DOHH2 (cell line): ENCODE data around the gene KLHL9.

Experiments
- H3F3A ChIP-seq: fragments of 200-600 bp; sonication (generic), shearing (Covaris generic); 2 replicates; pipeline ENCODE4 v1.6.0; 2016; ENCODE audit warnings: antibody characterized with exemption, mild to moderate bottlenecking; ENCODE audit not compliant: control insufficient read depth, insufficient read depth
- H3K27ac ChIP-seq: fragments of 200-600 bp; sonication (generic); 2 replicates; pipeline ENCODE4 v1.5.1; 2014; ENCODE audit warnings: low read depth, mild to moderate bottlenecking, low read length, moderate library complexity
- H3K27me3 ChIP-seq: fragments of 200-600 bp; sonication (generic); 2 replicates; pipeline ENCODE4 v1.6.1; 2014; ENCODE audit warnings: mild to moderate bottlenecking, low read length, mixed read lengths; ENCODE audit not compliant: control insufficient read depth
- H3K36me3 ChIP-seq: fragments of 200-600 bp; sonication (generic); 2 replicates; pipeline ENCODE4 v1.6.1; 2014; ENCODE audit warnings: mild to moderate bottlenecking, low read length, moderate library complexity, mixed read lengths; ENCODE audit not compliant: control insufficient read depth
- H3K4me1 ChIP-seq: fragments of 200-600 bp; sonication (generic); 2 replicates; pipeline ENCODE4 v1.6.1; 2014; ENCODE audit warnings: mild to moderate bottlenecking, low read length, mixed read lengths; ENCODE audit not compliant: control insufficient read depth
- H3K4me2 ChIP-seq: fragments of 200-600 bp; sonication (generic); 2 replicates; pipeline ENCODE4 v1.6.0; 2014; ENCODE audit warnings: mild to moderate bottlenecking, low read length, moderate library complexity
- H3K4me3 ChIP-seq: fragments of 200-600 bp; sonication (generic); 2 replicates; pipeline ENCODE4 v1.5.1; 2014; ENCODE audit warnings: mild to moderate bottlenecking, low read length, mixed read lengths
- H3K79me2 ChIP-seq: fragments of 200-600 bp; sonication (generic); 2 replicates; pipeline ENCODE4 v1.6.1; 2014; ENCODE audit warnings: mild to moderate bottlenecking, low read length, mixed read lengths; ENCODE audit not compliant: control insufficient read depth
- H3K9me2 ChIP-seq: fragments of 200-600 bp; sonication (generic); replicated peaks from 2 replicates; pipeline ENCODE4 v1.6.1; 2014; ENCODE audit warnings: mild to moderate bottlenecking, low read length, mixed read lengths; ENCODE audit not compliant: control insufficient read depth
- H3K9me3 ChIP-seq: fragments of 200-600 bp; sonication (generic); 2 replicates; pipeline ENCODE4 v1.6.1; 2014; ENCODE audit warnings: antibody characterized with exemption, low read length, mixed read lengths; ENCODE audit not compliant: control insufficient read depth, insufficient read depth
- H4K20me1 ChIP-seq: fragments of 200-600 bp; sonication (generic); 2 replicates; pipeline ENCODE4 v1.6.0; 2014; ENCODE audit warnings: low read depth, mild to moderate bottlenecking, antibody characterized with exemption, low read length, moderate library complexity; ENCODE audit not compliant: control insufficient read depth, insufficient read depth
- CTCF ChIP-seq: fragments of 200-600 bp; sonication (generic); IDR thresholded peaks from one replicate; pipeline ENCODE4 v1.5.1; 2014; ENCODE audit warnings: antibody characterized with exemption, mild to moderate bottlenecking, low read depth, low read length; ENCODE audit not compliant: poor library complexity, severe bottlenecking
- EZH2phosphoT487 ChIP-seq: fragments of 200-600 bp; sonication (generic); IDR thresholded peaks from 2 replicates; pipeline ENCODE4 v1.6.1; 2017; ENCODE audit warnings: borderline replicate concordance, mild to moderate bottlenecking, antibody characterized with exemption, low read length, moderate library complexity, mixed read lengths

KLHL9 gene

DNA sequence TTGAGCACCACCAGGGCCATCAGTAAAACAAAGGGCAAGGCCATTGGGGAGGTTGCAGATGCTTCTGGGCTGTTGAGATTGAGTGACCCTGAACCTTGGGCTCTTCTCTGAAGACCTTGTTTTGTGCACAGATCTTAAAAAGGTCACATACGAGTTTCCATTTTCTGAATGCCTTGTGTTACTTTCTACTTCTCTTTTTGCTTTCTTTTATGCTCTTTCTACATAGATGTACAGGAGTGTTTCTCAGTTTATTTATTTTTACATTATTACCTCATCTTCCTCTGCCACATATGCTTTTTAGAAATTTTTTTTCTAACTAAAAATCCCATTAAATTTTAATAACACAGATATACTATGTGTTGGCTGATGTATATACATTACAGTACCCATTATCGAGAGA lies 30.0 kb downstream of the KLHL9 start, which contains the start of gene IFNA5:
IFNA5 (minus strand) TSS at position 101 of the 400 bp plus-strand sequence; CDS start at position 44, 57 bp downstream.
- TF ChIP-seq EZH2phosphoT487 (no peak), CTCF (no peak)
- Histone ChIP-seq H3K4me1 (no peaks in the 10 kb centered on the region), H3K9me3 (no peaks in the 10 kb centered on the region), H3K27ac (no peak within 1 kb of the TSS), H3K79me2 (no peaks in the 10 kb centered on the region), H3F3A (no peaks in the 10 kb centered on the region), H3K36me3 (no peaks in the 10 kb centered on the region), H3K4me2 (no peak within 1 kb of the TSS), H3K9me2 (no peaks in the 10 kb centered on the region), H3K4me3 (no peak within 1 kb of the TSS), H3K27me3 (peaks cover 6% of the 10 kb centered on the region), H4K20me1 (no peaks in the 10 kb centered on the region)

DNA sequence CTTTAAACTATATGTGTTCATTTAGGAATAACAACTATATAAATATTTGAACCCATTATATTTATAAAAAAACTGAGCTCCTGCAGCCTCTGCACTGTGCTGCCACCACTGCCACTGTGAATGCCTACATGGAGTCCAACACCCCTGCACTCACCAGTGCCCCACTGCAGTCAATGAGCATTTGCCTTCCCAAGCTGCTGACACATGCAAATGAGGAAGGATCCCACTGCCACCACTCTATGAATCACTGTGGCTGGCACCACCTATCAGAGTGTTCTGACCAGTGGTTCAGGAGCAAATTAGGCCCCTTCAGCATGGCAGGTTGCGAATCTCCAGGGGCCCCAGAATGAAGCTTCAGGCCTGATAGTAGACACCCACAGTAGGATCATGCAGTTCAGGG lies 39.2 kb downstream of the KLHL9 start:
- H3K4me2 ChIP-seq, result no peak overlapping the region
- H3K36me3 ChIP-seq, result no peaks in the 10 kb centered on the region
- H3F3A ChIP-seq, result no peaks in the 10 kb centered on the region
- no peaks in the 10 kb centered on the region for H3K79me2 ChIP-seq
- no peaks in the 10 kb centered on the region for H3K9me3 ChIP-seq
- no peaks in the 10 kb centered on the region for H3K4me1 ChIP-seq
- no peaks in the 10 kb centered on the region for H3K9me2 ChIP-seq
- H3K27me3 ChIP-seq, result peaks cover 17% of the 10 kb centered on the region
- H3K4me3 ChIP-seq, result no peak overlapping the region
- H4K20me1 ChIP-seq, result no peaks in the 10 kb centered on the region
- H3K27ac ChIP-seq, result no peak overlapping the region
- TF ChIP-seq EZH2phosphoT487 (no peak), CTCF (no peak)

GRCh38 chr9:21294904-21295538 lies 40.2 kb downstream of the KLHL9 start:
- Histone ChIP-seq H3K36me3 (no peaks in the 10 kb centered on the region), H3F3A (no peaks in the 10 kb centered on the region), H3K4me2 (no peak overlapping the region), H3K79me2 (no peaks in the 10 kb centered on the region), H3K27ac (no peak overlapping the region), H3K4me1 (no peaks in the 10 kb centered on the region), H3K9me2 (no peaks in the 10 kb centered on the region), H4K20me1 (no peaks in the 10 kb centered on the region), H3K27me3 (peaks cover 14% of the 10 kb centered on the region), H3K9me3 (no peaks in the 10 kb centered on the region), H3K4me3 (no peak overlapping the region)
- TF ChIP-seq EZH2phosphoT487 (no peak), CTCF (no peak)
